ENCODE measurements around the gene KLHDC3.
"Not testable (repeated sequence)": the region's sequence is repeated elsewhere in the genome, so short reads cannot be mapped to it uniquely, and the experiment has no call there.

KLHDC3 gene

DNA sequence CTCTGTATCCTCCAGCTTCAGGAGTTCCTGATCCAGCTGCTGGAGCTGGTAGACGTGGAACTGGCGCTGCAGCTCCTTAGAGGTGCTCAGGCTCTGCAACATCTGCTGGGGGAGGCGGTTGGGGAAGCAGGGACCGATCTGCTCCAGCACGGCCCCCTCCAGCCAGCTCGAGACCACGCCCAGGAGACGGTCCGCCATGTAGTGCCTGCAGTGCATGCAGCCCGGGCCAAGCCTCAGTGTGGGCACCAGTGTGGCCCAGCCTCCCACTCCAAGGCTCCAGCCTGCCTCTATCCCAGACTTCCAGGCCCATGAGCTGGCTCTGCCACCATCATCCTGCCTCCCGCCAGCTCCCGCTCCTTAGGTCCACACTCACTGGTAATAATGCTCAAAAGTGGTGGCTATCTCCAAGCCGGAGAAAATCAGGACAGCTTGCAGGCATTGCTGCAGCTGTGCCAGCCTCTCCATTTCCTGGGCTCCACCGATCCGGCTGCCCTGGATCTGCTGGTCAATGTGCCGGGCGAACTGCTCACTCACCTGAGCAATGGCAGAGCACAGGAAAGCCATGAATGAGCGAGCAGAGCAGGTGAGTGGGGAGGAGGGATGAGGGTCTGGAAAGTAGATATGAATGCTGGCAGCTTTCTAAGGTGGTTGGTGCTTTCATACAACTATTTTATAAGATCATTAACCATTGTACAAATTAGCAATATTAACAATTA lies 26.7 kb downstream of the KLHDC3 start:
- Histone ChIP-seq H3K79me2 (ENCODE audit: insufficient read depth, low read length) (no peaks in the 10 kb centered on the region), H3K27me3 (ENCODE audit: insufficient read depth, low read length, poor library complexity) (no peaks in the 10 kb centered on the region), H3K4me2 (ENCODE audit: insufficient read depth, low read length) (no peak overlapping the region), H3K9ac (ENCODE audit: low read depth, low read length) (no peak overlapping the region), H3K27ac (ENCODE audit: low read length) (no peak overlapping the region), H4K20me1 (ENCODE audit: insufficient read depth, low read length) (no peaks in the 10 kb centered on the region; the same call in 1 of the 2 replicates), H3K9me3 (ENCODE audit: insufficient read depth, low read length, severe bottlenecking) (no peaks in the 10 kb centered on the region), H3K4me1 (ENCODE audit: insufficient read depth, low read length) (no peaks in the 10 kb centered on the region), H3K36me3 (ENCODE audit: insufficient read depth, low read length) (peaks cover 68% of the 10 kb centered on the region), H3K4me3 (ENCODE audit: low read depth in 1 of 2, low read length in 2 of 2) (no peak overlapping the region), H2AFZ (ENCODE audit: low read depth, low read length) (no peak overlapping the region)
- DNase-seq: no peak
- no peak for ATAC-seq (ENCODE audit: insufficient read depth, low read depth)
- TF ChIP-seq, protein P1, sequence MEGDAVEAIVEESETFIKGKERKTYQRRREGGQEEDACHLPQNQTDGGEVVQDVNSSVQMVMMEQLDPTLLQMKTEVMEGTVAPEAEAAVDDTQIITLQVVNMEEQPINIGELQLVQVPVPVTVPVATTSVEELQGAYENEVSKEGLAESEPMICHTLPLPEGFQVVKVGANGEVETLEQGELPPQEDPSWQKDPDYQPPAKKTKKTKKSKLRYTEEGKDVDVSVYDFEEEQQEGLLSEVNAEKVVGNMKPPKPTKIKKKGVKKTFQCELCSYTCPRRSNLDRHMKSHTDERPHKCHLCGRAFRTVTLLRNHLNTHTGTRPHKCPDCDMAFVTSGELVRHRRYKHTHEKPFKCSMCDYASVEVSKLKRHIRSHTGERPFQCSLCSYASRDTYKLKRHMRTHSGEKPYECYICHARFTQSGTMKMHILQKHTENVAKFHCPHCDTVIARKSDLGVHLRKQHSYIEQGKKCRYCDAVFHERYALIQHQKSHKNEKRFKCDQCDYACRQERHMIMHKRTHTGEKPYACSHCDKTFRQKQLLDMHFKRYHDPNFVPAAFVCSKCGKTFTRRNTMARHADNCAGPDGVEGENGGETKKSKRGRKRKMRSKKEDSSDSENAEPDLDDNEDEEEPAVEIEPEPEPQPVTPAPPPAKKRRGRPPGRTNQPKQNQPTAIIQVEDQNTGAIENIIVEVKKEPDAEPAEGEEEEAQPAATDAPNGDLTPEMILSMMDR (IDR thresholded peaks at IDR 0.05; ENCODE audit: borderline replicate concordance, extremely low read depth, low read length, poor library complexity, severe bottlenecking): no peak
- TF ChIP-seq EZH2 (IDR thresholded peaks at IDR 0.05; ENCODE audit: borderline replicate concordance, low read depth, low read length, severe bottlenecking): no peak

DNA sequence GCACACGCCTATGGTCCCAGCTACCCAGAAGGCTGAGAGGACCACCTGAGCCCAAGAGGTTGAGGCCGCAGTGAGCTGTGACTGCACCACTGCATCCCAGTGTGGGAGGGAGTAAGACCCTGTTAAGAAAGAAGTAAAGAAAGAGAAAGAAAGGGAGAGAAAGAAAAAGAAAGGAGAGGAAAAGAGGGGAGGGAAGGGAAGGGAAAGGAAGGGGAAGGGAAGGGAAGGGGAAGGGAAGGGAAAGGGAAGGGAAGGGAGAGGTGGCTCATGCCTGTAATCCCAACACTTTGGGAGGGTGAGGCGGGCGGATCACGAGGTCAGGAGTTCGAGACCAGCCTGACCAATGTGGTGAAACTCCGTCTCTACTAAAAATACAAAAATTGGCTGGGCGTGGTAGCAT lies 27.4 kb downstream of the KLHDC3 start:
- H3K4me2 ChIP-seq (ENCODE audit: insufficient read depth, low read length); DNase-seq; ATAC-seq (ENCODE audit: insufficient read depth, low read depth); H3K27me3 ChIP-seq (ENCODE audit: insufficient read depth, low read length, poor library complexity); H3K27ac ChIP-seq (ENCODE audit: low read length); H3K4me1 ChIP-seq (ENCODE audit: insufficient read depth, low read length); H3K9ac ChIP-seq (ENCODE audit: low read depth, low read length); H3K4me3 ChIP-seq (ENCODE audit: low read depth in 1 of 2, low read length in 2 of 2); H4K20me1 ChIP-seq (ENCODE audit: insufficient read depth, low read length); H2AFZ ChIP-seq (ENCODE audit: low read depth, low read length); H3K9me3 ChIP-seq (ENCODE audit: insufficient read depth, low read length, severe bottlenecking); H3K79me2 ChIP-seq (ENCODE audit: insufficient read depth, low read length): not testable (repeated sequence)
- H3K36me3 ChIP-seq (ENCODE audit: insufficient read depth, low read length): peaks cover 72% of the 10 kb centered on the region

DNA sequence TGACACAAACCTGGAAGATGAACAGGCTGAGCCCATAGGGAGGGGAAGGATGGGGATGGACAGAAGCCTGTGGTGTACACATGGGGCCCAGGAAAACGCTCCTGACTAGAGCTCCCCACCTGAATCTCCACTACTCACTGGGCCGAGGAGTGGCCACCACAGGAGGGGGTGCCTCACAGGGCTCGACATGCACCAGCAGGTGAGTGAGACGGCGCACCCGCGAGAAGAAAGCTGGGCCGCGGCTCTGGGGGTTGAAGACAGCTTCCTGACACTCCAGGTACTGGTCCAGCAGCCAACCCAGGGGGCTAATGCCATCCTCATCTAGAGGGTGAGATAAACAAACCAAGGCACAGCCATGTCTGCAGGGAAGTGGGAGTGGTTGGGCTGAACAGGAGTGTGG lies 29.3 kb downstream of the KLHDC3 start:
- DNase-seq (no peak), ATAC-seq (ENCODE audit: insufficient read depth, low read depth) (no peak)
- H3K9me3 ChIP-seq (ENCODE audit: insufficient read depth, low read length, severe bottlenecking): no peaks in the 10 kb centered on the region
- no peaks in the 10 kb centered on the region for H3K4me1 ChIP-seq (ENCODE audit: insufficient read depth, low read length)
- no peak overlapping the region for H3K4me3 ChIP-seq (ENCODE audit: low read depth in 1 of 2, low read length in 2 of 2)
- no peaks in the 10 kb centered on the region for H3K79me2 ChIP-seq (ENCODE audit: insufficient read depth, low read length)
- no peak overlapping the region for H3K9ac ChIP-seq (ENCODE audit: low read depth, low read length)
- H4K20me1 ChIP-seq (ENCODE audit: insufficient read depth, low read length): no peaks in the 10 kb centered on the region
- no peak overlapping the region for H3K4me2 ChIP-seq (ENCODE audit: insufficient read depth, low read length)
- TF ChIP-seq, protein P1 (IDR thresholded peaks at IDR 0.05; ENCODE audit: borderline replicate concordance, extremely low read depth, low read length, poor library complexity, severe bottlenecking): no peak
- no peak for TF ChIP-seq EZH2 (IDR thresholded peaks at IDR 0.05; ENCODE audit: borderline replicate concordance, low read depth, low read length, severe bottlenecking)
- H3K36me3 ChIP-seq (ENCODE audit: insufficient read depth, low read length): peaks cover 63% of the 10 kb centered on the region
- no peaks in the 10 kb centered on the region for H3K27me3 ChIP-seq (ENCODE audit: insufficient read depth, low read length, poor library complexity)
- no peak overlapping the region for H2AFZ ChIP-seq (ENCODE audit: low read depth, low read length)
- no peak overlapping the region for H3K27ac ChIP-seq (ENCODE audit: low read length)

DNA sequence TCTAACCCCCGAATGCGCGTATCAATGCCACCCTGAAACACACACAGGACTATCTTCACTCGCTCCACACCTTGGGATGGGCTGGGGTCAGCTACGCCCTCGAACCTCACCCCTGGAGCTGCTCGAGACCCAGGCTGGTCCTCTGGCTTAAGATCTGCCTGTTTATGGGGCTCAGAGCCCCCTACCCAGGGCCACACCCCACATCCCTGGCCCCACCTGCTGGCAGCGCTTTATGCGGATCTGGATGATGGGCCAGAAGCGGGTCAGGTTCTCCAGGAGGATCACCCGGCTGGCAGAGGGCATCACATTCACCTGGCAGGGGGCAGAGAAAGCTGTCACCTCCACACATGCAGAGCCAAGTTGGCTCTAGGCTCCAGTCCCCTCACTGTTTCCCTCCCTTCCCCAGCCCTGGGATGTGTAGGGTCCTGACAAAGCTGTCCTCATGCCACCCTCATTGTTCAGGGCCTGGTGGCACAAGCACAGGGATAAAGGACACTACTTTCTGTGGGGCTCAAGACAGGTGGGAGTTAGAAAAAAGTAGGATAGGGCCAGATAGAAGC lies 31.4 kb downstream of the KLHDC3 start:
- Histone ChIP-seq H3K4me2 (ENCODE audit: insufficient read depth, low read length) (no peak overlapping the region), H3K9ac (ENCODE audit: low read depth, low read length) (no peak overlapping the region), H3K27me3 (ENCODE audit: insufficient read depth, low read length, poor library complexity) (no peaks in the 10 kb centered on the region), H3K79me2 (ENCODE audit: insufficient read depth, low read length) (no peaks in the 10 kb centered on the region), H3K9me3 (ENCODE audit: insufficient read depth, low read length, severe bottlenecking) (no peaks in the 10 kb centered on the region), H3K4me3 (ENCODE audit: low read depth in 1 of 2, low read length in 2 of 2) (no peak overlapping the region), H3K27ac (ENCODE audit: low read length) (no peak overlapping the region), H4K20me1 (ENCODE audit: insufficient read depth, low read length) (no peaks in the 10 kb centered on the region), H3K4me1 (ENCODE audit: insufficient read depth, low read length) (no peaks in the 10 kb centered on the region), H2AFZ (ENCODE audit: low read depth, low read length) (no peak overlapping the region), H3K36me3 (ENCODE audit: insufficient read depth, low read length) (peaks cover 64% of the 10 kb centered on the region)
- no peak for TF ChIP-seq EZH2 (IDR thresholded peaks at IDR 0.05; ENCODE audit: borderline replicate concordance, low read depth, low read length, severe bottlenecking)
- TF ChIP-seq, protein P1 (IDR thresholded peaks at IDR 0.05; ENCODE audit: borderline replicate concordance, extremely low read depth, low read length, poor library complexity, severe bottlenecking): no peak
- DNase-seq (no peak), ATAC-seq (ENCODE audit: insufficient read depth, low read depth) (no peak)

Measured in DND-41 (cell line).